Heart left ventricle (tissue), 16 donors: ENCODE results near the gene MIDN. TPM values are rescaled to one million over a fixed set of nuclear protein-coding genes. Genes with fewer than 3 reads are reported as not detected.

Experiments
- ATAC-seq, 4 donors: fragments of 200-7000 bp; cut with Tn5 transposase; one replicate each; pipeline ENCODE4 v1.9.1; 2020 to 2022; ENCODE audit warnings: moderate library complexity in 4 of 4, mild to moderate bottlenecking in 3 of 4, moderate number of reproducible peaks in 1 of 4
- DNase-seq, 5 donors: peaks; one replicate each; pipeline ENCODE4 v3.0.0-alpha.2; 2020
- H3K27ac ChIP-seq, 12 donors: fragments of 200-600 bp; sonication (generic) in 4 of 12; one replicate each; pipeline versions ENCODE4 v1.5.0 to v1.8.0; 2016 to 2022; ENCODE audit warnings: mild to moderate bottlenecking in 2 of 12
- H3K27me3 ChIP-seq, 9 donors: fragments of 200-600 bp; sonication (generic) in 2 of 9; one replicate each; pipeline versions ENCODE4 v1.5.1 to v1.8.0; 2016 to 2022; ENCODE audit warnings: mild to moderate bottlenecking in 3 of 9
- H3K36me3 ChIP-seq, 9 donors: fragments of 200-600 bp; sonication (generic) in 2 of 9; one replicate each; pipeline versions ENCODE4 v1.5.0 to v1.8.0; 2018 to 2022; ENCODE audit warnings: mild to moderate bottlenecking in 2 of 9
- H3K4me1 ChIP-seq, 12 donors: fragments of 200-600 bp; sonication (generic) in 4 of 12; one replicate each; pipeline versions ENCODE4 v1.5.0 to v1.8.0; 2016 to 2022; ENCODE audit warnings: mild to moderate bottlenecking in 3 of 12
- H3K4me3 ChIP-seq, 12 donors: fragments of 200-600 bp; sonication (generic) in 4 of 12; one replicate each; pipeline versions ENCODE4 v1.5.0 to v1.8.0; 2017 to 2022; ENCODE audit warnings: mild to moderate bottlenecking in 9 of 12, moderate library complexity in 4 of 12
- H3K9me3 ChIP-seq, 12 donors: fragments of 200-600 bp; sonication (generic) in 4 of 12; one replicate each; pipeline versions ENCODE4 v1.5.0 to v1.8.0; 2016 to 2022; ENCODE audit warnings: mild to moderate bottlenecking in 1 of 12
- CTCF ChIP-seq, 12 donors: fragments of 200-600 bp; sonication (generic) in 4 of 12; IDR thresholded peaks; one replicate each; pipeline versions ENCODE4 v1.5.0 to v1.8.0; 2018 to 2022; ENCODE audit warnings: antibody characterized with exemption in 12 of 12, mild to moderate bottlenecking in 5 of 12
- POLR2A ChIP-seq, 2 donors: fragments of 450-650 bp; IDR thresholded peaks; one replicate each; pipeline ENCODE4 v1.6.1; 2017; ENCODE audit warnings: antibody characterized with exemption in 2 of 2, mild to moderate bottlenecking in 2 of 2, moderate library complexity in 2 of 2
- WGBS, 4 donors: extraction: QIAGEN DNeasy Blood & Tissue Kit in 2 of 4; methylation state at CpG; one replicate each; pipeline versions ENCODE4 v1.1.5 to v1.1.7; 2013 to 2018; 5-methylcytosine and 5-hydroxymethylcytosine counted together
- intact Hi-C, 10 donors: fragments of 100-400 bp; cut with DNase I; formaldehyde crosslinking; loops; one replicate each; pipeline versions ENCODE4 v1.11.1 to v1.14.2; 2022
- polyA plus RNA-seq, 2 donors: library from polyadenylated mRNA; stranded (reverse); fragments of 200-250 nt; gene quantifications; one replicate each; pipeline ENCODE4 v1.2.3, GENCODE V29; 2013
- total RNA-seq, 9 donors: library from RNA; depleted of rRNA in 2 of 9; stranded (reverse); fragments of >200 nt in 2 of 9; fragmentation: NEBNext Ultra II Directional in 3 of 9; extraction: Animal tissue kit (Norgen Biotek cat#: 25700) in 3 of 9; gene quantifications; one replicate each; pipeline versions ENCODE4 v1.1.0 to v1.2.4, GENCODE V29; 2016 to 2023
- donor health status: ischemic (EF 13 %, LVEDD 7.1; RV severe dilation, severe dysfunction).
- donor health status: healthy with polysubstance abuse.
- donor health status: DM: no; HTN: yes; CAD: no.
- donor health status: DM: no; HTN: no; CAD: no.
- donor health status: ischemic (EF 25% LVEDD 6.9; RV normal size, moderate dysfunction).
- donor health status: ischemic (EF 25% LVEDD 5.7; RV mildly dilated, moderate dysfunction).
- donor health status: healthy.
- donor health status: DM: yes; HTN: yes; CAD: no.
- donor health status: ischemic (EF 35%, LVEDD 5.7; RV mildly dilated, moderate dysfunction).
- donor health status: nonischemic (EF 11% LVEDD 7.7; RV severe dilation, severe dysfunction).
- donor health status: DM: yes; HTN: yes; CAD: no.
- donor health status: PGD.
- donor health status: ischemic (EF 29% LVEDD 5.4; RV normal size, mild dysfunction).
- donor health status: nonischemic (EF 23%, LVEDD 6.1; RV moderate dilation, normal function).

MIDN gene
- total and polyA plus RNA-seq, 11 donors: 25.8 to 115 (median 50.7) TPM

DNA sequence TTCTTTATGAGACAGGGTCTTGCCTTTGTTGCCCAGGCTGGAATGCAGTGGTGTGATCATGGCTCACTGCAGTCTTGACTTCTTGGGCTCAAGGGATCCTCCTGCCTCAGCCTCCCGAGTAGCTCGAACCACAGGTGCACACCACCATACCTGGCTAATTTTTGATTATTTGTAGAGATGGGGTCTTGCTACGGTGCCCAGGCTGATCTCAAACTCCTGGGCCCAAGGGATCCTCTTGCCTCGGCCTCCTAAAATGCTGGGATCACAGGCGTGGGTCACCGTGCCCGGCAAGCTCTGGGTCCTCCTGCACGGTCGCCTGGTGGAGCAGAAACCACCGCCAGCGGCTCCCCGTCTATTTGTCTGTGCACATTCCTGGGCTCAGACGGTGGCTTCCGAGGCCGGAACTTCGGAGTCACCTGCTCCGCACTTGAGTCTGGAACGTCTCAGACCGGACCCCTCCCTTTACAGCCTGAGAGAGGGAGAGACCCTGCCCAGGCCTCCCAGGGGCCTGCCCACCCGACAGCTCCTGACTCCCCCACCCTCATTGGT is 59.4 kb downstream of the MIDN start:
- Histone ChIP-seq H3K4me3 (no peak overlapping the region), H3K27me3 (peaks cover 0 to 31% (median 0%) of the 10 kb centered on the region in 9 donors), H3K36me3 (no peaks in the 10 kb centered on the region), H3K9me3 (no peaks in the 10 kb centered on the region), H3K4me1 (no peaks in the 10 kb centered on the region), H3K27ac (no peak overlapping the region)
- intact Hi-C loops: no loop called here
- no peak for TF ChIP-seq POLR2A (IDR thresholded peaks at IDR 0.05)
- no peak for TF ChIP-seq CTCF (IDR thresholded peaks at IDR 0.05)
- ATAC-seq: no peak
- 84 to 91% (median 87%) methylated on average over 14 to 20 of the region's 20 CpGs for WGBS, 4 donors
- DNase-seq: no peak

DNA sequence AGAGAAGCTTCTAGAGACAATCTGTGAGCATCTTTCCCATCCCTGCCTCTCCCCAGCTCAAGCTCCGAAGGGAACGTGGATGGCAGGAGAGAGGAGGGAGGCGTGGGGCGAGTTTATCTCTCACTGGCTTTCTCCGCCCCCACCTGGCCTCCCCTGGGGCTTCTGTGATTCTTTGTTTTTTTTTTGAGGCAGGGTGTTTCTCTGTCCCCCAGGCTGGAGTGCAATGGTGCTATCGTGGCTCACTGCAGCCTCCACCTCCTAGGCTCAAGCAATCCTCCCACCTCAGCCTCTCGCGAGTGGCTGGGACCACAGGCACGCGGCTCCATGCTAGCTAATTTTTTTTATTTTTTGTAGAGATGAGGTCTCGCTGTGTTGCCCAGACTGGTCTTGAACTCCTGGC is 60.3 kb downstream of the MIDN start:
- Histone ChIP-seq H3K4me1 (no peaks in the 10 kb centered on the region), H3K36me3 (no peaks in the 10 kb centered on the region), H3K27ac (no peak overlapping the region), H3K9me3 (no peaks in the 10 kb centered on the region), H3K27me3 (peaks cover 0 to 31% (median 2%) of the 10 kb centered on the region in 9 donors), H3K4me3 (no peak overlapping the region)
- 54 to 65% (median 54%) methylated on average over 11 of the region's 11 CpGs for WGBS, 4 donors
- DNase-seq: no peak
- TF ChIP-seq POLR2A (IDR thresholded peaks at IDR 0.05) (no peak), CTCF (IDR thresholded peaks at IDR 0.05) (no peak)
- intact Hi-C loops: no loop called here
- ATAC-seq: no peak

Other genes with a start within 250 kb of the MIDN start
- under 1 TPM in 2 of 9 donors, not detected in 7; 0.09 to 0.51 TPM for gene GRIN3B, start 248.2 kb upstream of the MIDN start, total RNA-seq
- under 1 TPM in 1 of 2 donors, not detected in 1; 0.01 TPM for gene GRIN3B, start 248.2 kb upstream of the MIDN start, polyA plus RNA-seq
- gene TMEM259, start 227.5 kb upstream of the MIDN start, total RNA-seq: 100 to 1,000 TPM in 7 of 9 donors, 10 to 100 TPM in 2; 95.1 to 189 (median 112) TPM
- 100 to 1,000 TPM; 131 to 148 TPM for gene TMEM259, start 227.5 kb upstream of the MIDN start, polyA plus RNA-seq
- not detected for gene RNU6-2, start 227.1 kb upstream of the MIDN start, total RNA-seq
- not detected for gene RNU6-2, start 227.1 kb upstream of the MIDN start, polyA plus RNA-seq
- gene CNN2, start 222.0 kb upstream of the MIDN start, total RNA-seq: 10 to 100 TPM; 26.2 to 98.5 (median 61.6) TPM
- 10 to 100 TPM; 43.8 to 45.3 TPM for gene CNN2, start 222.0 kb upstream of the MIDN start, polyA plus RNA-seq
- 10 to 100 TPM in 4 of 9 donors, 1 to 10 TPM in 5; 5.9 to 12.4 (median 9.2) TPM for gene ABCA7, start 208.5 kb upstream of the MIDN start, total RNA-seq
- 1 to 10 TPM; 2.9 to 8.8 TPM for gene ABCA7, start 208.5 kb upstream of the MIDN start, polyA plus RNA-seq
- gene ARHGAP45, start 181.4 kb upstream of the MIDN start, total RNA-seq: 10 to 100 TPM in 3 of 9 donors, 1 to 10 TPM in 6; 1.6 to 38.2 (median 5.1) TPM
- 1 to 10 TPM; 4.1 to 4.7 TPM for gene ARHGAP45, start 181.4 kb upstream of the MIDN start, polyA plus RNA-seq
- 100 to 1,000 TPM; 116 to 220 (median 139) TPM for gene POLR2E, start 153.2 kb upstream of the MIDN start, total RNA-seq
- gene POLR2E, start 153.2 kb upstream of the MIDN start, polyA plus RNA-seq: 100 to 1,000 TPM; 161 to 209 TPM
- 100 to 1,000 TPM; 251 to 590 (median 289) TPM for gene GPX4, start 144.6 kb upstream of the MIDN start, total RNA-seq
- 100 to 1,000 TPM; 377 to 558 TPM for gene GPX4, start 144.6 kb upstream of the MIDN start, polyA plus RNA-seq
- gene SBNO2, start 74.3 kb upstream of the MIDN start, total RNA-seq: 10 to 100 TPM in 8 of 9 donors, 1 to 10 TPM in 1; 9.9 to 78.9 (median 20.0) TPM
- gene SBNO2, start 74.3 kb upstream of the MIDN start, polyA plus RNA-seq: 10 to 100 TPM; 10.1 to 18.7 TPM
- 10 to 100 TPM; 44.7 to 92.0 (median 50.7) TPM for gene STK11, start 42.8 kb upstream of the MIDN start, total RNA-seq
- 10 to 100 TPM; 49.1 to 56.4 TPM for gene STK11, start 42.8 kb upstream of the MIDN start, polyA plus RNA-seq
- 1 to 10 TPM in 6 of 9 donors, under 1 TPM in 3; 0.60 to 2.2 (median 1.8) TPM for gene CBARP, start 10.6 kb upstream of the MIDN start, total RNA-seq
- gene CBARP, start 10.6 kb upstream of the MIDN start, polyA plus RNA-seq: 1 to 10 TPM; 1.0 to 1.6 TPM
- gene ATP5F1D, start 6.8 kb upstream of the MIDN start, total RNA-seq: 100 to 1,000 TPM; 201 to 584 (median 450) TPM
- gene ATP5F1D, start 6.8 kb upstream of the MIDN start, polyA plus RNA-seq: 1,000 to 10,000 TPM in 1 of 2 donors, 100 to 1,000 TPM in 1; 459 to 1,034 TPM
- gene CIRBP, start 20.7 kb downstream of the MIDN start, total RNA-seq: 100 to 1,000 TPM; 149 to 425 (median 269) TPM
- gene CIRBP, start 20.7 kb downstream of the MIDN start, polyA plus RNA-seq: 100 to 1,000 TPM; 217 to 282 TPM
- gene FAM174C, start 26.9 kb downstream of the MIDN start, total RNA-seq: 10 to 100 TPM; 11.6 to 46.7 (median 18.7) TPM
- gene FAM174C, start 26.9 kb downstream of the MIDN start, polyA plus RNA-seq: 10 to 100 TPM; 23.8 to 56.4 TPM
- gene EFNA2, start 37.3 kb downstream of the MIDN start, total RNA-seq: not detected
- not detected for gene EFNA2, start 37.3 kb downstream of the MIDN start, polyA plus RNA-seq
- gene NDUFS7, start 135.3 kb downstream of the MIDN start, total RNA-seq: 100 to 1,000 TPM; 205 to 717 (median 336) TPM
- gene NDUFS7, start 135.3 kb downstream of the MIDN start, polyA plus RNA-seq: 100 to 1,000 TPM; 251 to 634 TPM
- gene GAMT, start 153.0 kb downstream of the MIDN start, total RNA-seq: 100 to 1,000 TPM in 1 of 9 donors, 10 to 100 TPM in 8; 35.9 to 167 (median 62.5) TPM
- 100 to 1,000 TPM in 1 of 2 donors, 10 to 100 TPM in 1; 21.9 to 180 TPM for gene GAMT, start 153.0 kb downstream of the MIDN start, polyA plus RNA-seq
- 100 to 1,000 TPM in 1 of 9 donors, 10 to 100 TPM in 8; 36.8 to 124 (median 78.5) TPM for gene DAZAP1, start 159.0 kb downstream of the MIDN start, total RNA-seq
- gene DAZAP1, start 159.0 kb downstream of the MIDN start, polyA plus RNA-seq: 100 to 1,000 TPM in 1 of 2 donors, 10 to 100 TPM in 1; 65.8 to 128 TPM
- gene RPS15, start 189.8 kb downstream of the MIDN start, total RNA-seq: 1,000 to 10,000 TPM in 2 of 9 donors, 100 to 1,000 TPM in 7; 468 to 2,348 (median 669) TPM
- 1,000 to 10,000 TPM; 2,165 to 2,683 TPM for gene RPS15, start 189.8 kb downstream of the MIDN start, polyA plus RNA-seq
- under 1 TPM in 8 of 9 donors, not detected in 1; 0.04 to 0.72 (median 0.14) TPM for gene APC2, start 201.5 kb downstream of the MIDN start, total RNA-seq
- gene APC2, start 201.5 kb downstream of the MIDN start, polyA plus RNA-seq: under 1 TPM; 0.07 to 0.08 TPM
- gene C19orf25, start 230.6 kb downstream of the MIDN start, total RNA-seq: 10 to 100 TPM in 8 of 9 donors, 1 to 10 TPM in 1; 9.4 to 29.2 (median 15.7) TPM
- 10 to 100 TPM; 27.6 to 27.8 TPM for gene C19orf25, start 230.6 kb downstream of the MIDN start, polyA plus RNA-seq
- 1 to 10 TPM in 6 of 9 donors, under 1 TPM in 3; 0.31 to 1.9 (median 1.7) TPM for gene PCSK4, start 241.8 kb downstream of the MIDN start, total RNA-seq
- under 1 TPM; 0.83 to 0.91 TPM for gene PCSK4, start 241.8 kb downstream of the MIDN start, polyA plus RNA-seq
- gene REEP6, start 242.6 kb downstream of the MIDN start, total RNA-seq: 1 to 10 TPM; 1.9 to 6.0 (median 3.5) TPM
- 1 to 10 TPM; 3.6 to 4.1 TPM for gene REEP6, start 242.6 kb downstream of the MIDN start, polyA plus RNA-seq